ES-I3 (cell line): ENCODE measurements around the gene CDK12.
"Not testable (repeated sequence)": the region's sequence is repeated elsewhere in the genome, so short reads cannot be mapped to it uniquely, and the experiment has no call there.

ENCODE experiments used
- H3K36me3 ChIP-seq: 2 replicates; pipeline ENCODE4 v1.6.1; 2013; ENCODE audit warnings: mild to moderate bottlenecking, low read length, control low read depth, moderate library complexity; ENCODE audit not compliant: insufficient read depth
- H3K4me1 ChIP-seq: 2 replicates; pipeline ENCODE4 v1.6.1; 2013; ENCODE audit warnings: mild to moderate bottlenecking, control low read depth, low read length; ENCODE audit not compliant: insufficient read depth
- H3K9ac ChIP-seq: 2 replicates; pipeline ENCODE4 v1.6.1; 2013; ENCODE audit warnings: low read depth, mild to moderate bottlenecking, low read length, moderate library complexity
- H3K9me3 ChIP-seq: 2 replicates; pipeline ENCODE4 v1.6.1; 2013; ENCODE audit warnings: mild to moderate bottlenecking, low read length, moderate library complexity; ENCODE audit not compliant: control insufficient read depth, insufficient read depth

The CDK12 gene

DNA sequence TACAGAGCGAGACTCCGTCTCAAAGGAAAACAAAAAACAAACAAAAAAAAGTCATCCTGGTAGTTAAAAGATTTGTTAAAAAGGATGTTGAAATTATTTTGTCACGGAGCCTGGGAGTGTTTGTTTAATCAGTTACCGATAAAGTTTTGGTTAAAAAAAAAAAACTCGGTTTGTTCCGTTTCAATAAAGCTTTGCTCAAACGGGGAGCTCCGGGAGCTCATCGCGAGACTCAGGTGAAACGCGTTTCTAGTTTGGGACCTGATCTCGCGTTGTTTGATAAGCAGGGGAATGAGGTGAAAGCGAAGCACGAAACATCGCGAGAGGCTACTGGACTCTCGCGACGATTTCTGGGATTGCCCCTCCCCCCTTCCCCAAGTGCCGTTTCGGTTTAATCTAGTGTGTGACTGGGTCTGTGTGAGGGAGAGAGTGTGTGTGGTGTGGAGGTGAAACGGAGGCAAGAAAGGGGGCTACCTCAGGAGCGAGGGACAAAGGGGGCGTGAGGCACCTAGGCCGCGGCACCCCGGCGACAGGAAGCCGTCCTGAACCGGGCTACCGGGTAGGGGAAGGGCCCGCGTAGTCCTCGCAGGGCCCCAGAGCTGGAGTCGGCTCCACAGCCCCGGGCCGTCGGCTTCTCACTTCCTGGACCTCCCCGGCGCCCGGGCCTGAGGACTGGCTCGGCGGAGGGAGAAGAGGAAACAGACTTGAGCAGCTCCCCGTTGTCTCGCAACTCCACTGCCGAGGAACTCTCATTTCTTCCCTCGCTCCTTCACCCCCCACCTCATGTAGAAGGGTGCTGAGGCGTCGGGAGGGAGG lies at the start of gene CDK12:
Gene CDK12, plus strand, starts transcription at position 374 of the 813 bp plus-strand sequence. CDS start 586 bp downstream, outside the sequence.
- H3K9me3 ChIP-seq = no peaks in the 10 kb centered on the region
- no peaks in the 10 kb centered on the region for H3K4me1 ChIP-seq
- H3K36me3 ChIP-seq = no peaks in the 10 kb centered on the region
- H3K9ac ChIP-seq = peak within 1 kb of the TSS; percentile 99

DNA sequence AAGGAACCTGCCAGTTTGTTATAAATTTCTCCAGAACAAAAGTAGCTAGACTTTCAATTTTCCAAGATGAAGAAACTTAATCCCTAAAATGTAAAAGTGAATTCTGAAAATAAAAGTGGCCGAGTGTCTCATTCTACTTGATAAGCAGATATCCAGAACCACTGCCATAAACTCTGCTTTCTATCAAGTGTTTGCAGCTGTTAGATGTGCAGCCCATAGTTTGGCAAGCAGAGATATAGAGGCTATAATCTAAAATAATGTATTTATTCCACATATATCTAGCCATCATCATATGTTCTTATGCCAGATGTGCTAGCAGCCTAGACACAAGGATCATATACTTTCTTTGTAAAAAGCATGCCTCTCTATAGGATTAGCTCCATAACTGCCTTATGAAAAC lies 45.1 kb upstream of the CDK12 start:
- Histone ChIP-seq H3K9ac (no peak overlapping the region), H3K4me1 (no peaks in the 10 kb centered on the region), H3K9me3 (no peaks in the 10 kb centered on the region), H3K36me3 (peaks cover 19% of the 10 kb centered on the region)

DNA sequence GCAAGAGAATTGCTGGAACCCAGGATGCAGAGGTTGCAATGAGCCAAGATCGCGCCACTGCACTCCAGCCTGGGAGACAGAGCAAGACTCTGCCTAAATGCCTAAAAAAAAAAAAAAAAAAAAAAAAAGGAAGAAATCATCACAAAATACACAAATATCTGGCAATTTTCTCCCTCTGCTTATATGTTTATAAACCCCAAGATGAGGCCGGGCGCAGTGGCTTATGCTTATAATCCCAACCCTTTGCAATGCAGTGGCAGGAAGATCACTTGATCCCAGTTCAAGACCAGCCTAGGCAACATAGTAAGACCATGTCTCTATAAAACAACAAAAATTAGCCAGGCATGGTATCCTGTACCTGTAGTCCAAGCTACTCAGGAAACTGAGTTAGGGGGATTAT lies 31.7 kb upstream of the CDK12 start:
- H3K9ac ChIP-seq = no peak overlapping the region
- H3K9me3 ChIP-seq = no peaks in the 10 kb centered on the region
- no peaks in the 10 kb centered on the region for H3K4me1 ChIP-seq
- peaks cover 18% of the 10 kb centered on the region for H3K36me3 ChIP-seq

DNA sequence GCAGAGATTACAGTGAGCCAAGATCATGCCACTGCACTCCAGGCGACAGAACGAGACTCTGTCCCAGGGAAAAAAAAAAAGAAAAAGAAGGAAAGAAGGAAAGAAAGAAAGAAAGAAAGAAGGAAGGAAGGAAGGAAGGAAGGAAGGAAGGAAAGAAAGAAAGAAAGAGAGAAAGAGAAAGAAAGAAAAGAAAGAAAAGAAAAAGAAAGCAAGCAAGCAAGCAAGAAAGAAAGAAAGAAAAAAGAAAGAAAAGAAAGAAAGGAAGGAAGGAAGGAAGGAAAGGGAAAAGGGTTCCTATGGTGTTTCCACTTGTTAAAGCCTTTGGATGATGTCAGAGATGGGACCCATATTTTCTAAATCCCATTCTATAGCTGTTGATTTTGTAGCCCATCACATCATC lies 21.4 kb upstream of the CDK12 start:
- not testable (repeated sequence) for H3K9ac ChIP-seq
- peaks cover 17% of the 10 kb centered on the region for H3K36me3 ChIP-seq

DNA sequence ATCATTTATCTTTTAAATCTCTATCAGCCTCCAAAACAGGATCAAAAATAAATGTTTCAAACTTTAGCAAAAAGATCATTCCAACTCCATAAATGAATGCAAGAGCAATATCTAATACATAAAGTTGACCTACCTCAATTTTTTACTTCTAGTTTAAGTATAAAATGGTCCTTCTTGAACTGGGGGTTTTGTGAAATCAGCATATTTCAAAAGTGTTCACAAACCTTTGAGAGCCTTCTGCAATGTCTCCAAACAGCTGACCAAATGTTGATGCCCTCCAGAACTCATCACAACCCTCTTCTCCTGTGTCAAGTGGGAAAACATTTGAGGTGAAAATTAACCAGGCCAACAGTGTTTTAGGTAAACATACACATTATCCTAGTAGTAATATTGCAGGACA lies 18.0 kb upstream of the CDK12 start:
- H3K4me1 ChIP-seq = no peaks in the 10 kb centered on the region
- no peaks in the 10 kb centered on the region for H3K9me3 ChIP-seq
- H3K9ac ChIP-seq = no peak overlapping the region
- H3K36me3 ChIP-seq = peaks cover 15% of the 10 kb centered on the region

More for the DNA sequence above, 21.4 kb upstream of the CDK12 start:
- not testable (repeated sequence) for H3K9me3 ChIP-seq, H3K4me1 ChIP-seq

DNA sequence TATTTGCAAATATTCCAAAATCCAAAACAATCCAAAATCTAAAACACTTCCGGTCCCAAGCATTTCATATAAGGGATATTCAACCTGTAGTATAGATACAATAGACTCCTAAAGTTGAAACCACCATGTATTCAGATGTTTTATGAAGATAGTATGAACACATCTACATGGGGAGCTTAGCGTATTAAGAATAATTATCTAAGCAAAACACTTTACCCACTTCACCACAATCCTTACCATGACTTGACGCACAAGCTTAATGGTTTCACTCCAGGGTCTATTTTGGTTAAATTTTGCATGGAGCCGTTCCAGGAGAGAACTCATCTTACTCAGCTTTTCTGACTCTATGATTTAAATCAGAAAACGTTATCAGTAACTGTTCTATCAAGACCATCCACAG lies 13.7 kb upstream of the CDK12 start:
- Histone ChIP-seq H3K9ac (no peak overlapping the region), H3K4me1 (no peaks in the 10 kb centered on the region), H3K36me3 (peaks cover 6% of the 10 kb centered on the region), H3K9me3 (no peaks in the 10 kb centered on the region)

DNA sequence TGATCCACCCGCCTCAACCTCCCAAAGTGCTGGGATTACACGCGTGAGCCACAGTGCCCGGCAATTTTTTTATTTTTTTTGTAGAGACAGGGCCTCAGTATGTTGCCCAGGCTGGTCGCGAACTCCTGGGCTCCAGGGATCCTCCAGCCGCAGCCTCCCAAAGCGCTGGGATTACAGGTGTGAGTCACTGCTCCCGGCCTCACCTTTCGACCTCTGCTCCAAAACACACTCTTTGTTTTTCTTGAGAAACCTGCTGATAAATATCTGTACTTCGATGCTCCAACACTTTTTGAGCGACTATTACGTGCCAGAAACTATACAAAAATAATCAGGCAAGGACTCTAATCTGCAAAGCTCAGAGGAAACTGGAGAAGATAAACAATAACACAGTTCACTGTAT lies 11.2 kb upstream of the CDK12 start:
- peak overlapping the region; percentile 98 for H3K9ac ChIP-seq
- no peaks in the 10 kb centered on the region for H3K4me1 ChIP-seq
- H3K9me3 ChIP-seq = no peaks in the 10 kb centered on the region
- H3K36me3 ChIP-seq = peaks cover 6% of the 10 kb centered on the region

DNA sequence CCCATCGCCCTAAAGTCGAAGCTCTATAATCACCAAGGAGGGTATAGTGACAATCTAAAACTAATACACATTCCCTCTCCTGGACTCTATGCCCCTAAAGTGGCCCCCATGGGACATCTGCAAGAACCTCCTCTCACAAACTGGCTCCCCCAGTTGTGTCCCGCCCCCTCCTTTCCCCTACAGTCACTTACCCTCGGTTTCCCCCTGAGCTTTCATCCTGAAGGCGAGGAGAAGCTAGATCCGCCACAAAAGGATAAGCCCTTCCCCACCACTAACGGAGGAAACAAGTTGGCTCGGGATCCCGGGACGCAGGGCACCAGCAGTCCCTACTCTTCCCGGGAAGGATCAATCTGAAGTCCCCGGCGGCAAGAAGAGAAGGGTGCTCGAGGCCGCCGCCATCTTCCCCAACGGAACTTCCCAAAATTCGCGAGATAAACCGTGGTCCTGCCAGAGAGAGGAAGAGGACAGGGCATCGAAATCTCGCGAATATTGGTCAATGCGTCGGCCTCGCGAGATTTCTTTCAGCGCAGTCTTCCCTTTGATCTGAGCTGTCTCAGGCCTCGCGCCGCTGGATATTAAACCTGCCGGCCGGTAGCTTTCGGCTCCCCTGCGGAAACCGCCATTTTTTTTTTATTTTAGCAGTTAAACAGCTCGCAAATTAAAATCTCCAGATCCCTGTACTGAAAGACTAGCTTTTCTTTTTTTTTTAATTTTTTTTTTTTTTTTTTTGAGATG lies 10.3 kb upstream of the CDK12 start, which contains the start of gene MED1:
Gene MED1, minus strand, starts transcription at position 417 of the 735 bp plus-strand sequence. Its CDS starts 201 bp downstream, at position 216.
- Histone ChIP-seq H3K4me1 (no peaks in the 10 kb centered on the region), H3K9ac (peak within 1 kb of the TSS; percentile 98)

DNA sequence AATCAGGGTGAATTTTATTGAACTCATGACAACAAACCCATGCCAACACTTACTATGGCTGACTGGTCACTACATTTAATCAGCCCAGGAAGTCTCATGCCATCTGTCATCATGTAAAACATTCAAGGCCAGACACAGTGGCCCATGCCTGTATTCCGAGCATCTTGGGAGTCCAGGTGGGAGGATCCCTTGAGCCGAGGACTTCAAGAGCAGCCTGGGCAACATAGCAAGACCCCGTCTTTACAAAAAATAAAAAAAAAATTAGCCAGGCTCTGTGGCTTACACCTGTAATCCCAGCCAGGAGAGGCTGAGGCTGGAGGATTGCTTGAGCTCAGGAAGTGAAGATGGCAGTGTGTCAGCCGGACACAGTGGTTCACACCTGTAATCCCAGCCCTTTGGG lies 5.4 kb upstream of the CDK12 start:
- Histone ChIP-seq H3K36me3 (no peaks in the 10 kb centered on the region), H3K9ac (no peak overlapping the region), H3K9me3 (no peaks in the 10 kb centered on the region), H3K4me1 (no peaks in the 10 kb centered on the region)

More for the DNA sequence above, 10.3 kb upstream of the CDK12 start, which contains the start of gene MED1:
- Histone ChIP-seq H3K36me3 (peaks cover 3% of the 10 kb centered on the region), H3K9me3 (no peaks in the 10 kb centered on the region)

DNA sequence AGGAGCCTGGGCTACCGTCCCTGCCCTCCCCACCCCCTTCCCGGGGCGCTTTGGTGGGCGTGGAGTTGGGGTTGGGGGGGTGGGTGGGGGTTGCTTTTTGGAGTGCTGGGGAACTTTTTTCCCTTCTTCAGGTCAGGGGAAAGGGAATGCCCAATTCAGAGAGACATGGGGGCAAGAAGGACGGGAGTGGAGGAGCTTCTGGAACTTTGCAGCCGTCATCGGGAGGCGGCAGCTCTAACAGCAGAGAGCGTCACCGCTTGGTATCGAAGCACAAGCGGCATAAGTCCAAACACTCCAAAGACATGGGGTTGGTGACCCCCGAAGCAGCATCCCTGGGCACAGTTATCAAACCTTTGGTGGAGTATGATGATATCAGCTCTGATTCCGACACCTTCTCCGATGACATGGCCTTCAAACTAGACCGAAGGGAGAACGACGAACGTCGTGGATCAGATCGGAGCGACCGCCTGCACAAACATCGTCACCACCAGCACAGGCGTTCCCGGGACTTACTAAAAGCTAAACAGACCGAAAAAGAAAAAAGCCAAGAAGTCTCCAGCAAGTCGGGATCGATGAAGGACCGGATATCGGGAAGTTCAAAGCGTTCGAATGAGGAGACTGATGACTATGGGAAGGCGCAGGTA lies 762 bp downstream of the CDK12 start:
- Histone ChIP-seq H3K9me3 (no peaks in the 10 kb centered on the region), H3K36me3 (no peaks in the 10 kb centered on the region), H3K4me1 (no peaks in the 10 kb centered on the region), H3K9ac (peak overlapping the region; percentile 99)

DNA sequence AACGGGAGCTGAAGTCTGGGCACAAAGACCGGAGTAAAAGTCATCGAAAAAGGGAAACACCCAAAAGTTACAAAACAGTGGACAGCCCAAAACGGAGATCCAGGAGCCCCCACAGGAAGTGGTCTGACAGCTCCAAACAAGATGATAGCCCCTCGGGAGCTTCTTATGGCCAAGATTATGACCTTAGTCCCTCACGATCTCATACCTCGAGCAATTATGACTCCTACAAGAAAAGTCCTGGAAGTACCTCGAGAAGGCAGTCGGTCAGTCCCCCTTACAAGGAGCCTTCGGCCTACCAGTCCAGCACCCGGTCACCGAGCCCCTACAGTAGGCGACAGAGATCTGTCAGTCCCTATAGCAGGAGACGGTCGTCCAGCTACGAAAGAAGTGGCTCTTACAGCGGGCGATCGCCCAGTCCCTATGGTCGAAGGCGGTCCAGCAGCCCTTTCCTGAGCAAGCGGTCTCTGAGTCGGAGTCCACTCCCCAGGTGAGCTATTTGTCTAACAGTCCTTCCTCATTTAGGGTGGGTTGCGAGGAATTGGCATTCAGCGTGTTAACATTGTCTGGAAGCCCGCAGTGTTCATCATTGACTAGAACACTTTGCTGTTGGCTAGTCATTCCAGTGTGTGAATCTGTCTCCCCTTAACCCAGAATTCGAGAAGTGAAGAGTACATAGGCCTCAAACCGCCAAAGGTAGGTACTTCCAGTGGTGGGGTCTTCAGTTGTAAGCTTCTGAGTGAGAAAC lies 1.5 kb downstream of the CDK12 start:
- H3K4me1 ChIP-seq = no peaks in the 10 kb centered on the region

DNA sequence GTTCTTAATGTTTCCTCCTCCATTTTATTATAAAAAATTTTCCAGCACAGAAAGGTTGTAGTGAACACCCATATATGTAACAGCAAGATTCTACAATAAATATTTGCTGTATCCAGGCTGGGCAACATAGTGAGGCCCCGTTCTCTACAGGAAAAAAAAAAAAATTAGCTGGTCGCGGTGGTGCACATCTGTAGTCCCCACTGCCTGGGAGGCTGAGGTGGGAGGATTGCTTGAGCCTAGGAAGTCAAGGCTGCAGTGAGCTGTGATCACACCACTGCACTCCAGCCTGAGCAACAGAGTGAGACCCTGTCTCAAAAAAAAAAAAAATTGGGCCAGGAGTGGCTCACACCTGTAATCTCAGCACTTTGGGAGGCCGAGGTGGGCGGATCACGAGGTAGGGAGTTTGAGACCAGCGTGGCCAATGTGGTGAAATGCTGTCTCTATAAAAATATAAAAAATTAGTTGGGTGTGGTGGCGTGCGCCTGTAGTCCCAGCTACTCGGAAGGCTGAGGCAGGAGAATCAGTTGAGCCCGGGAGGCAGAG lies 3.4 kb downstream of the CDK12 start:
- H3K4me1 ChIP-seq, H3K36me3 ChIP-seq, H3K9ac ChIP-seq, H3K9me3 ChIP-seq: not testable (repeated sequence)

More for the DNA sequence above, 1.5 kb downstream of the CDK12 start:
- Histone ChIP-seq H3K9me3 (no peaks in the 10 kb centered on the region), H3K36me3 (no peaks in the 10 kb centered on the region), H3K9ac (peak overlapping the region; percentile 99)

DNA sequence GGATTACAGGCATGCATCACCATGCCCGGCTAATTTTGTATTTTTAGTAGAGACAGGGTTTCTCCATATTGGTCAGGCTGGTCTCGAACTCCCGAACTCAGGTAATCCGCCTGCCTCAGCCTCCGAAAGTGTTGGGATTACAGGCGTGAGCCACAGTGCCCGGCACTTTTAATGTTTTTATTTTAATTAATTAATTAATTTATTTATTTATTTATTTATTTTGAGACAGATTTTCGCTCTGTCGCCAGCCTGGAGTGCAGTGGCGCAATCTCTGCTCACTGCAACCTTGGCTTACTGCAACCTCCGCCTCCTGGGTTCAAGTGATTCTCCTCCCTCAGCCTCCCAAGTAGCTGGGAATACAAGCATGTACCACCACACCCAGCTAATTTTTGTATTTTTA lies 7.3 kb downstream of the CDK12 start:
- not testable (repeated sequence) for H3K9me3 ChIP-seq, H3K36me3 ChIP-seq, H3K9ac ChIP-seq, H3K4me1 ChIP-seq

DNA sequence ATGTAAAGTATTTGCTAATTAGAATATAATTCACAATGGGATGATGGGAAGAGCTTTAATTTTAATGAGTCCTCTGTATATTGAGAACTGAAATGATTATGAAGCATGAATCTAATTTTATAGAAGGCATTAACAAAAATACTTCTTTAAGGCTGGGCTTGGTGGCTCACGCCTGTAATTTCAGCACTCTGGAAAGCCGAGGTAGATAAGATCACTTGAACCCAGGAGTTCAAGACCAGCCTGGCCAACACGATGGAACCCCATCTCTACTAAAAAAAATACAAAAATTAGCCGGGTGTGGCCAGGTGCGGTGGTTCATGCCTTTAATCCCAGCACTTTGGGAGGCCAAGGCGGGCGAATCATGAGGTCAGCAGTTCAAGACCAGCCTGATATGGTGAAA lies 12.0 kb downstream of the CDK12 start:
- H3K9ac ChIP-seq = no peak overlapping the region
- no peaks in the 10 kb centered on the region for H3K9me3 ChIP-seq
- peaks cover 5% of the 10 kb centered on the region for H3K36me3 ChIP-seq
- no peaks in the 10 kb centered on the region for H3K4me1 ChIP-seq
